Loucy (cell line): ENCODE results near the gene CAMTA2.

Source experiments
- EZH2phosphoT487 ChIP-seq: fragments of 200-600 bp; IDR thresholded peaks from 2 replicates; pipeline ENCODE4 v1.6.1; 2018; ENCODE audit warnings: antibody characterized with exemption, mild to moderate bottlenecking, moderate library complexity, borderline replicate concordance
- TF ChIP-seq, protein P1 (sequence below): fragments of 200-600 bp; sonication (generic); conservative IDR thresholded peaks from 2 replicates; pipeline ENCODE4 v1.5.1; 2014; ENCODE audit warnings: mild to moderate bottlenecking, antibody characterized with exemption, low read length

DNA sequence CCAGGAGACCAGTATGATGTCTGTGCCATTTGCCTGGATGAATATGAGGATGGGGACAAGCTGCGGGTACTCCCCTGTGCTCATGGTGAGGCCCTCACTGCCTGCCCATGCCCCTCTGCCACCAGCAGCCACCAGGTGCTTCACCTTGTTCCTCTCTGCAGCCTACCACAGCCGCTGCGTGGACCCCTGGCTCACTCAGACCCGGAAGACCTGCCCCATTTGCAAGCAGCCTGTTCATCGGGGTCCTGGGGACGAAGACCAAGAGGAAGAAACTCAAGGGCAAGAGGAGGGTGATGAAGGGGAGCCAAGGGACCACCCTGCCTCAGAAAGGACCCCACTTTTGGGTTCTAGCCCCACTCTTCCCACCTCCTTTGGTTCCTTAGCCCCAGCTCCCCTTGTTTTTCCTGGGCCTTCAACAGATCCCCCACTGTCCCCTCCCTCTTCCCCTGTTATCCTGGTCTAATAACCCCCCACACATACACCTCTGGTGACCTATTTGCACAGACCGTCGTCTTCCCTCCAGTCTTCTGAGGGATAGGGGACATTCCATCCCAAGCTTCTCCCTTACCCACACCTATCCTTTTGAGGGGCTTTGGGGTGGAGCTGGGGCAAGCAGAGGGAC is 42.8 kb downstream of the CAMTA2 start:
- TF ChIP-seq, protein P1, sequence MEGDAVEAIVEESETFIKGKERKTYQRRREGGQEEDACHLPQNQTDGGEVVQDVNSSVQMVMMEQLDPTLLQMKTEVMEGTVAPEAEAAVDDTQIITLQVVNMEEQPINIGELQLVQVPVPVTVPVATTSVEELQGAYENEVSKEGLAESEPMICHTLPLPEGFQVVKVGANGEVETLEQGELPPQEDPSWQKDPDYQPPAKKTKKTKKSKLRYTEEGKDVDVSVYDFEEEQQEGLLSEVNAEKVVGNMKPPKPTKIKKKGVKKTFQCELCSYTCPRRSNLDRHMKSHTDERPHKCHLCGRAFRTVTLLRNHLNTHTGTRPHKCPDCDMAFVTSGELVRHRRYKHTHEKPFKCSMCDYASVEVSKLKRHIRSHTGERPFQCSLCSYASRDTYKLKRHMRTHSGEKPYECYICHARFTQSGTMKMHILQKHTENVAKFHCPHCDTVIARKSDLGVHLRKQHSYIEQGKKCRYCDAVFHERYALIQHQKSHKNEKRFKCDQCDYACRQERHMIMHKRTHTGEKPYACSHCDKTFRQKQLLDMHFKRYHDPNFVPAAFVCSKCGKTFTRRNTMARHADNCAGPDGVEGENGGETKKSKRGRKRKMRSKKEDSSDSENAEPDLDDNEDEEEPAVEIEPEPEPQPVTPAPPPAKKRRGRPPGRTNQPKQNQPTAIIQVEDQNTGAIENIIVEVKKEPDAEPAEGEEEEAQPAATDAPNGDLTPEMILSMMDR: no peak
- TF ChIP-seq EZH2phosphoT487: no peak
